Stimulated activated naive B cell treated with anti-CD40 and anti-IgM and Interleukin-4, amounts not matched to agents 10 μg/mL and 1 μg/mL and 100 μg/mL, for 72 hours (primary cell): ENCODE measurements around the gene C2CD4C.
"Not testable (repeated sequence)": the region's sequence is repeated elsewhere in the genome, so short reads cannot be mapped to it uniquely, and the experiment has no call there.

ENCODE experiments used
- ATAC-seq, 2 donors: fragments of 150-1000 bp; cut with Tn5 transposase; replicated peaks; 2 replicates each; pipeline ENCODE4 v1.10.0; 2021; ENCODE audit warnings: moderate library complexity in 1 of 2
- DNase-seq: peaks from one replicate; pipeline ENCODE4 v3.0.0; 2021
- H3K27ac Mint-ChIP-seq: one replicate; pipeline ENCODE4 v1.8.0; 2022; ENCODE audit warnings: mild to moderate bottlenecking, mixed read lengths
- H3K27me3 Mint-ChIP-seq, 2 donors: one replicate each; pipeline ENCODE4 v1.8.0; 2022; ENCODE audit warnings: mixed read lengths in 2 of 2
- H3K36me3 Mint-ChIP-seq, 2 donors: one replicate each; pipeline ENCODE4 v1.8.0; 2022; ENCODE audit warnings: mixed read lengths in 2 of 2, mild to moderate bottlenecking in 1 of 2
- H3K4me1 Mint-ChIP-seq, 2 donors: one replicate each; pipeline ENCODE4 v1.8.0; 2022; ENCODE audit warnings: mixed read lengths in 2 of 2, mild to moderate bottlenecking in 1 of 2
- H3K4me3 Mint-ChIP-seq, 2 donors: one replicate each; pipeline ENCODE4 v1.8.0; 2022; ENCODE audit warnings: mild to moderate bottlenecking in 2 of 2, mixed read lengths in 2 of 2, moderate library complexity in 1 of 2
- H3K9me3 Mint-ChIP-seq, 2 donors: one replicate each; pipeline ENCODE4 v1.8.0; 2022; ENCODE audit warnings: mixed read lengths in 2 of 2, mild to moderate bottlenecking in 1 of 2

C2CD4C gene

GRCh38 chr19:391726-392374 is 17.1 kb downstream of the C2CD4C start:
- Mint-ChIP-seq H3K9me3 (peaks cover 17% of the 10 kb centered on the region in 2 donors), H3K36me3 (peaks cover 5 to 12% of the 10 kb centered on the region in 2 donors), H3K27ac (no peak overlapping the region), H3K4me1 (peaks cover 0 to 8% of the 10 kb centered on the region in 2 donors), H3K27me3 (peaks cover 23 to 25% of the 10 kb centered on the region in 2 donors), H3K4me3 (no peak overlapping the region)
- DNase-seq (no peak), ATAC-seq (no peak)

DNA sequence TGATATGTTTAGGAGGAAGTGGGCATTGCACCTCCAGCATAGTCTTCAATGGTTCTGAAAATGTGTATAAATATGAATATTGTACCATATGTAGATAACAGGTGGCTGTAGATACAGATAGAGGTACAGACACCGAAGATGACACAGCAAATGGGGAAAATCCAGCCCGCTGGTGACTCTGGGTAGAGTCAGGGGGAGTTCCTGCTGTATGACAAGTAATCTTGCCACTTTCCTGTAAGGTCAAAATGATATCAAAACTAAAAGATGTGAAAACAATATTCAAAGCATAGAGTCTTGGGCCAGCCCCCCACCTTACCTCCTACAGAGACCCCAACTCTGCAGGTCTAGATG is 17.8 kb downstream of the C2CD4C start:
- Mint-ChIP-seq H3K27me3 (peaks cover 28 to 31% of the 10 kb centered on the region in 2 donors), H3K9me3 (peaks cover 17% of the 10 kb centered on the region in 2 donors), H3K36me3 (peaks cover 5 to 12% of the 10 kb centered on the region in 2 donors), H3K4me3 (no peak overlapping the region), H3K27ac (no peak overlapping the region), H3K4me1 (peaks cover 0 to 8% of the 10 kb centered on the region in 2 donors)
- DNase-seq (no peak), ATAC-seq (no peak)

DNA sequence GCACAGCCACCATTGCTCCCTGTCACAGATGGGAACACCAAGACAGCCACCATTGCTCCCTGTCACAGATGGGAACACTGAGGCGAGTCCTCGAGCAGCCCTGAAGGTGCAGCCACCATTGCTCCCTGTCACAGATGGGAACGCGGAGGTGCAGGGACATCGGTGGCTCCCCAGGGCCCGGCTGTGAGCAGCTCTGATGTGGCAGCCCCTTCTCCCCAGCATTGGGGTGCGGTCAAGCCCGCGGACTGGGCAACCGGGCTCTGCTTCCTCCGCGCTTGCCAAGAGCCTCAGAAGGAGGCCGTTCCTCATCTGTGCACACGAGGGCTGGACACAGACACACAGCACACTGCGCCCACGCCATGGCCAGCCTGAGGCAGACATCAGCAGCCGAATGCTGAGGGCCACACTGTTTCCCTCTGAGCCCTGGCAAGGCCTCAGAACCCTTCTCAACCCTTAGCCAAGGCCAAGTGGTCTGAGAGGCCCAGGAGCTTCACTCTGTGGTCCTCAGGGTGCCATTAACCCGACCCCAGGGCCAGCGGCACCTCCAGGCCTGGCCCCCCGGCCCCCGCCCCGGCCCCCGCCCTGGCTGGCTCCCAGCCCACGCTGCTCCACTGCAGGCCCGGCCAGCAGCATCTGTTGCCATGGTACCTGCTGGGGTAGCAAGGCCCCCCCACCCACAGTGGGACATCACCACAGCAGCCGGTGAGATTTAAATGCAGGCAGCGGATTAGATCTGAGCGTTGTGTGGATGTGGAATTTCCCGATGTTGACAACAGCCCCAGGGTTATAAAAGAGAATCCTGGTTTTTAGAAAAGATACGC is 18.4 kb downstream of the C2CD4C start:
- no peak for DNase-seq
- Mint-ChIP-seq H3K27ac (no peak overlapping the region), H3K27me3 (peaks cover 33 to 37% of the 10 kb centered on the region in 2 donors), H3K36me3 (peaks cover 5 to 9% of the 10 kb centered on the region in 2 donors), H3K4me3 (no peak overlapping the region), H3K4me1 (peaks cover 0 to 6% of the 10 kb centered on the region in 2 donors), H3K9me3 (peaks cover 14 to 15% of the 10 kb centered on the region in 2 donors)
- no peak for ATAC-seq

GRCh38 chr19:389935-390289 is 19.0 kb downstream of the C2CD4C start:
- ATAC-seq (no peak), DNase-seq (no peak)
- Mint-ChIP-seq H3K4me1 (peaks cover 0 to 5% of the 10 kb centered on the region in 2 donors), H3K4me3 (no peak overlapping the region), H3K27ac (no peak overlapping the region), H3K27me3 (peaks cover 37 to 38% of the 10 kb centered on the region in 2 donors), H3K36me3 (peaks cover 5 to 7% of the 10 kb centered on the region in 2 donors), H3K9me3 (peaks cover 10 to 12% of the 10 kb centered on the region in 2 donors)

- no peak overlapping the region for H3K4me3 Mint-ChIP-seq
- H3K36me3 Mint-ChIP-seq: peaks cover 5 to 7% of the 10 kb centered on the region in 2 donors
- peaks cover 10 to 11% of the 10 kb centered on the region in 2 donors for H3K9me3 Mint-ChIP-seq
- H3K27ac Mint-ChIP-seq: no peak overlapping the region
- DNase-seq (no peak), ATAC-seq (no peak)
- H3K4me1 Mint-ChIP-seq: peaks cover 2 to 5% of the 10 kb centered on the region in 2 donors
- peaks cover 40 to 41% of the 10 kb centered on the region in 2 donors for H3K27me3 Mint-ChIP-seq
Observed at GRCh38 chr19:389255-389934, 19.6 kb downstream of the C2CD4C start.

GRCh38 chr19:388691-389090 is 20.3 kb downstream of the C2CD4C start:
- DNase-seq (no peak), ATAC-seq (no peak)
- H3K36me3 Mint-ChIP-seq: peaks cover 7% of the 10 kb centered on the region in 2 donors
- H3K4me1 Mint-ChIP-seq: peaks cover 8 to 9% of the 10 kb centered on the region in 2 donors
- no peak overlapping the region for H3K27ac Mint-ChIP-seq
- no peak overlapping the region for H3K4me3 Mint-ChIP-seq
- H3K9me3 Mint-ChIP-seq: peaks cover 9 to 10% of the 10 kb centered on the region in 2 donors
- peaks cover 43 to 48% of the 10 kb centered on the region in 2 donors for H3K27me3 Mint-ChIP-seq

DNA sequence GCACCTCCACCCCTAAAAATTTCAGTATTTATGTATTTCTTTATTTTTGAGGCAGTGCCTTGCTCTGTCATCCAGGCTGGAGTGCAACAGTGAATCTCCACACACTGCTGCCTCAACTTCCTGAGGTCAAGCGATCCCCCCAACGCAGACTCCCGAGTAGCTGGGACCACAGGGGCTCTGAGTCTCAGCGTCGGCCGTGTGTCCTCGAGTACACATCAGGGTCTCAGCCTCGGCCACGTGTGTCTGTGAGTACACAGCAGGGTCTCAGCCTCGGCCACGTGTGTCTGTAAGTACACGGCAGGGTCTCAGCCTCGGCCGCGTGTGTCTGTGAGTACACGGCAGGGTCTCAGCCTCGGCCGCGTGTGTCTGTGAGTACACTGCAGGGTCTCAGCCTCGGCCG is 21.2 kb downstream of the C2CD4C start:
- ATAC-seq: no peak

GRCh38 chr19:386632-387301 is 22.2 kb downstream of the C2CD4C start:
- H3K4me1 Mint-ChIP-seq: peaks cover 13 to 25% of the 10 kb centered on the region in 2 donors
- H3K27ac Mint-ChIP-seq, H3K4me3 Mint-ChIP-seq, DNase-seq, H3K36me3 Mint-ChIP-seq, H3K9me3 Mint-ChIP-seq, ATAC-seq: not testable (repeated sequence)
- H3K27me3 Mint-ChIP-seq: peaks cover 46 to 54% of the 10 kb centered on the region in 2 donors

More for the DNA sequence above, 21.2 kb downstream of the C2CD4C start:
- Mint-ChIP-seq H3K4me1 (peaks cover 8 to 17% of the 10 kb centered on the region in 2 donors), H3K27me3 (peaks cover 43 to 54% of the 10 kb centered on the region in 2 donors), H3K9me3 (peaks cover 6 to 8% of the 10 kb centered on the region in 2 donors), H3K36me3 (peaks cover 3 to 6% of the 10 kb centered on the region in 2 donors), H3K27ac (no peak overlapping the region), H3K4me3 (no peak overlapping the region)
- no peak for DNase-seq

GRCh38 chr19:386189-386588 is 22.8 kb downstream of the C2CD4C start:
- H3K4me3 Mint-ChIP-seq, DNase-seq, H3K27ac Mint-ChIP-seq, H3K9me3 Mint-ChIP-seq, H3K36me3 Mint-ChIP-seq, ATAC-seq: not testable (repeated sequence)
- H3K4me1 Mint-ChIP-seq: peaks cover 13 to 26% of the 10 kb centered on the region in 2 donors
- peaks cover 46 to 54% of the 10 kb centered on the region in 2 donors for H3K27me3 Mint-ChIP-seq

- DNase-seq (no peak), ATAC-seq (no peak)
- Mint-ChIP-seq H3K36me3 (peaks cover 3 to 9% of the 10 kb centered on the region in 2 donors), H3K27me3 (peaks cover 43 to 49% of the 10 kb centered on the region in 2 donors), H3K9me3 (peaks cover 10 to 12% of the 10 kb centered on the region in 2 donors), H3K27ac (no peak overlapping the region), H3K4me3 (no peak overlapping the region), H3K4me1 (peaks cover 15 to 26% of the 10 kb centered on the region in 2 donors)
Observed at GRCh38 chr19:384799-385169, 24.2 kb downstream of the C2CD4C start.

DNA sequence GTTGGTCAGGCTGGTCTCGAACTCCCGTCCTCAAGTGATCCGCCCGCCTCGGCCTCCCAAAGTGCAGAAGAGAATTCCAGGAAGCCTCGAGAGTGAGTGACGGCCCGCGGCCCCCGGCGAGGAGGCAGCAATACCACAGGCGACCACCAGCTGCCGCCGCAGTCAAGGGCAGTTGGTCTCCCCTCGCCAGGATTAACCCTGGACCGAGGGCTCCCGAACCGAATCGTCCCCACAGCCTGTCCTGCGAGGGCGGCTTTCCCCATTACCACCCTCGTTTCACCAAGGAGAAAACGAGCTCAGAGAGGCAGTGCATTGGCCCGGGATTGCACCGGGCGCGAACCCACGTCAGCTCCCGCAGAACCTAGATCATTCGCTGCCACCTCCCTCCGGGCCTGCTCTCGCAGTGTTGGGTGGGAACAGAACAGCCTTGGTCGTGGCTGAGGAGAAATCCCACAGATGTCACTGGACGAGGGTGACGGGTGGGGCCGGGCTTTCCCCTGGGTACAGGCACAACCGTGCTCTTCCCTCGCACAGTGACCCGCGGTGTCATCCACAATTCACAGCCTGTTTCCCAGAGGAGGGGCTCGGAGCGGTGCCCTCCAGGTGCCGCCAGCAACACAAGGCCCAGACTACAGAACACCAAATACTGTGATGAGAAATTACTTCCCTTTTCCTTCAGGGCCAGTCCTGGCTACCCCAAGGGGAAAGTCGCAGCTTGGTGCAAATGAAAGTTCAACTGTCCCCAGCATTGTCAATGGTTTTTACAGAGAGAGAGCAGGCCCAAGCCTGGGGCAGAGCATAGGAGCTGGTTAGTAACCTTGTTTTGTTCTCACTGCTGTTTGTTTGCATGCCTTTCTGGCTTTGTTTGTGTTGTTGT is 24.8 kb downstream of the C2CD4C start:
- peak; percentile 41 to 61 for ATAC-seq
- peaks cover 3 to 9% of the 10 kb centered on the region in 2 donors for H3K36me3 Mint-ChIP-seq
- peak overlapping the region; percentile 88 for H3K27ac Mint-ChIP-seq
- H3K4me3 Mint-ChIP-seq: peak overlapping the region in 1 of 2 donors; percentile 36
- peaks cover 10 to 12% of the 10 kb centered on the region in 2 donors for H3K9me3 Mint-ChIP-seq
- no peak for DNase-seq
- peaks cover 15 to 26% of the 10 kb centered on the region in 2 donors for H3K4me1 Mint-ChIP-seq
- H3K27me3 Mint-ChIP-seq: peaks cover 42 to 45% of the 10 kb centered on the region in 2 donors

DNA sequence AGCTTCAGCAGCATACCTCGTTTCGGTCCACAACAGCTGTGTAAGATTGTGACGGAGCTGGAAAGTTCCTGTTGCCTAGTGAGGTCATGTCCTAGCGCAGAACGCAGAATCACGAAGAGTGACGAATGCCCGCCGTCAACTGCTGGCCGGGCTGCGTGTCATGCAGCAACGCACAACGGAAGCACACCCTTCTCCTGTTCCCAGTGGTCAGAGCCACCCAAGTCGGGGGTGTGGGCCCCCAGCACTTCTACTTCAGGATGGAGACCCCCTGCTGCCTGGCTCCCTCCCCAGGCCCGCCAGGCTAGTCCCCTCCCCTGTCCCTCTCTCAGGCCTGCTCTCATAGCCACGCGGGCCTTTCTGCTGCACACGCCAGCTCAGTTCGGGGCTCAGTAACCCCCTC is 25.9 kb downstream of the C2CD4C start:
- peaks cover 10 to 12% of the 10 kb centered on the region in 2 donors for H3K9me3 Mint-ChIP-seq
- H3K27me3 Mint-ChIP-seq: peaks cover 33 to 36% of the 10 kb centered on the region in 2 donors
- ATAC-seq: no peak
- DNase-seq: no peak
- H3K4me1 Mint-ChIP-seq: peaks cover 15 to 27% of the 10 kb centered on the region in 2 donors
- H3K27ac Mint-ChIP-seq: peak overlapping the region; percentile 88
- H3K4me3 Mint-ChIP-seq: peak overlapping the region in 1 of 2 donors; percentile 23
- peaks cover 3 to 9% of the 10 kb centered on the region in 2 donors for H3K36me3 Mint-ChIP-seq

DNA sequence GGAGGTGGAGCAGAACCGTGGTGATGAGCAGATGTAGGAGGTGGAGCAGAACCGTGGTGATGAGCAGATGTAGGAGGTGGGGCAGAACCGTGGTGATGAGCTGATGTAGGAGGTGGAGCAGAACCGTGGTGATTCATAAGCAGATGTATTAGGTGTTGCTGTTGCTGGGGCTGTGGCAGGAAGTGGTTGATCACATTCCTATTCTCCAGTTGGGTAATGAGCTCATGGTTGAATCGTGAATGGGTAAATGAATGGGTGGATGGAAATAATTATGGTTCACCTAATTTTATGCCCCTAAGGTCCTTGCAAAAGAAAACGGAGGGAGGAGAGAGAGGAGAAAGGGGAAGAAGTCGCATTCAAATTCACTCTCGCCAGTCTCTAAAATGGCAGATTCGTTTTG is 26.4 kb downstream of the C2CD4C start:
- peak overlapping the region; percentile 46 to 70 for H3K4me3 Mint-ChIP-seq
- peak overlapping the region; percentile 85 for H3K27ac Mint-ChIP-seq
- peak; percentile 47 for DNase-seq

More for the DNA sequence above, 26.4 kb downstream of the C2CD4C start:
- H3K9me3 Mint-ChIP-seq: peaks cover 10 to 12% of the 10 kb centered on the region in 2 donors
- ATAC-seq: peak; percentile 92 to 96
- peaks cover 35 to 39% of the 10 kb centered on the region in 2 donors for H3K27me3 Mint-ChIP-seq
- H3K36me3 Mint-ChIP-seq: not testable (repeated sequence)
- peaks cover 15 to 32% of the 10 kb centered on the region in 2 donors for H3K4me1 Mint-ChIP-seq
